GM23248 (cell line): Measurements from ENCODE around the gene CRYAA.

Experiments used
- EZH2 ChIP-seq: fragments of 200-600 bp; sonication (generic); IDR thresholded peaks from 2 replicates; pipeline ENCODE4 v1.6.1; 2018; ENCODE audit warnings: antibody characterized with exemption, mild to moderate bottlenecking; ENCODE audit not compliant: insufficient read depth, poor library complexity, severe bottlenecking
- EZH2phosphoT487 ChIP-seq: fragments of 200-600 bp; sonication (generic); IDR thresholded peaks from 2 replicates; pipeline ENCODE4 v1.6.1; 2018; ENCODE audit warnings: antibody characterized with exemption, moderate library complexity, mild to moderate bottlenecking, low read depth; ENCODE audit not compliant: insufficient read depth

GRCh38 chr21:43193651-43194302, 25.0 kb downstream of the CRYAA start:
- TF ChIP-seq EZH2 (no peak), EZH2phosphoT487 (no peak)
